Brain microvascular endothelial cell (primary cell): ENCODE measurements around the gene NRXN3.

Experiments used
- DNase-seq: peaks from one replicate; pipeline ENCODE4 v3.0.0-alpha.2; 2020
- H3K27ac ChIP-seq: fragments of 250-450 bp; sonication (Bioruptor Pico); 2 replicates; pipeline ENCODE4 v1.5.1; 2020; ENCODE audit warnings: mild to moderate bottlenecking, moderate library complexity
- H3K27me3 ChIP-seq: fragments of 250-450 bp; sonication (Bioruptor Pico); replicated peaks from 2 replicates; pipeline ENCODE4 v1.5.1; 2020; ENCODE audit warnings: mild to moderate bottlenecking
- H3K36me3 ChIP-seq: fragments of 250-450 bp; sonication (Bioruptor Pico); replicated peaks from 2 replicates; pipeline ENCODE4 v1.5.1; 2020; ENCODE audit warnings: mild to moderate bottlenecking
- H3K4me3 ChIP-seq: 2 replicates; pipeline ENCODE4 v1.5.1; 2011; ENCODE audit warnings: low read depth, mild to moderate bottlenecking, control low read depth, low read length, moderate library complexity
- in situ Hi-C: cut with HindIII; loops from 2 replicates; pipeline ENCODE4 v1.10.0; 2017; ENCODE audit warnings: low sequenced_read_pairs, low pct_ligation_motif_present
- TF ChIP-seq, protein P1 (sequence below): IDR thresholded peaks from 2 replicates; pipeline ENCODE4 v1.5.1; 2011; ENCODE audit warnings: low read depth, mild to moderate bottlenecking, moderate library complexity, low read length, control low read depth, inconsistent platforms; ENCODE audit errors: missing control alignments

NRXN3 gene

DNA sequence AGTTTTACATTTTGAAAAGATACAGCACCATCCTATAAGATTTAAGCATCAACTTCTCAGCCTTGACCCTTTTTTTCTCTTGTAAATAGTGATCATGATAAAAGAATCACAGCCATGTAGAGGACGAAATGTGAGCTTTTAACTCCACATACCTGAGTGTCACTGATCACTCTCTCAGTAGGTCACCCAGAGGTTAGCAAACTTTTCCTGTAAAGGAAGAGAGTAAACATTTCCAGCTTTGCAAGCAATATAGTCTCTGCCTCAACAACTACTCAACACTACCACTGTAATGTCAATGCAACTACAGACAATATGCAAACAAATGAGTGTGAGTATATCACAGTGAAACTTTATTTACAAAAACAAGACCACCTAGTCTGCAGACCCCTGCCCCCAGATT lies 1129.0 kb downstream of the NRXN3 start:
- TF ChIP-seq, protein P1, sequence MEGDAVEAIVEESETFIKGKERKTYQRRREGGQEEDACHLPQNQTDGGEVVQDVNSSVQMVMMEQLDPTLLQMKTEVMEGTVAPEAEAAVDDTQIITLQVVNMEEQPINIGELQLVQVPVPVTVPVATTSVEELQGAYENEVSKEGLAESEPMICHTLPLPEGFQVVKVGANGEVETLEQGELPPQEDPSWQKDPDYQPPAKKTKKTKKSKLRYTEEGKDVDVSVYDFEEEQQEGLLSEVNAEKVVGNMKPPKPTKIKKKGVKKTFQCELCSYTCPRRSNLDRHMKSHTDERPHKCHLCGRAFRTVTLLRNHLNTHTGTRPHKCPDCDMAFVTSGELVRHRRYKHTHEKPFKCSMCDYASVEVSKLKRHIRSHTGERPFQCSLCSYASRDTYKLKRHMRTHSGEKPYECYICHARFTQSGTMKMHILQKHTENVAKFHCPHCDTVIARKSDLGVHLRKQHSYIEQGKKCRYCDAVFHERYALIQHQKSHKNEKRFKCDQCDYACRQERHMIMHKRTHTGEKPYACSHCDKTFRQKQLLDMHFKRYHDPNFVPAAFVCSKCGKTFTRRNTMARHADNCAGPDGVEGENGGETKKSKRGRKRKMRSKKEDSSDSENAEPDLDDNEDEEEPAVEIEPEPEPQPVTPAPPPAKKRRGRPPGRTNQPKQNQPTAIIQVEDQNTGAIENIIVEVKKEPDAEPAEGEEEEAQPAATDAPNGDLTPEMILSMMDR = no peak
- no peaks in the 10 kb centered on the region for H3K27me3 ChIP-seq
- in situ Hi-C loops = no loop called here
- no peak for DNase-seq
- no peaks in the 10 kb centered on the region for H3K36me3 ChIP-seq
- no peak overlapping the region for H3K27ac ChIP-seq
- no peak overlapping the region for H3K4me3 ChIP-seq

DNA sequence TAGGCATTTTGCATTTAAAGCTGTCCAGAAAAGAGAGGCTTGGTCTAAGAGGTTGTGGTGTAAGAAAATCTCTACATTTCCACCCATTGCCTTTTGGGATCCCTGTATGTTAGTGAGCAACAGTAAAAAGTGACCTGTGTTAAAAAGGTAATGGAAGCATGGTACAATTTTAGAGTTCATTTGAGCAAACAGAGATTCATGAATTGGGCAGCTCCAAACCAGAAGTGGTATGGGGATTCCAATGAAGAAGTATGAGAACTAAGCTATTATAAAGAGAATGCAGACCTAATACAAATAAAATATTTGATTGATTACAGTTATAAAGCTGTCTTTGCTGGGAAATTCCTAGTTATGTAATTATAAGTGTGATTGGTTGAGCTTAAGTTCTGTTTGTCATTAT lies 1134.1 kb downstream of the NRXN3 start:
- Histone ChIP-seq H3K4me3 (no peak overlapping the region), H3K36me3 (no peaks in the 10 kb centered on the region), H3K27ac (no peak overlapping the region), H3K27me3 (no peaks in the 10 kb centered on the region)
- in situ Hi-C loops = no loop called here
- TF ChIP-seq, protein P1 = no peak
- DNase-seq = no peak

DNA sequence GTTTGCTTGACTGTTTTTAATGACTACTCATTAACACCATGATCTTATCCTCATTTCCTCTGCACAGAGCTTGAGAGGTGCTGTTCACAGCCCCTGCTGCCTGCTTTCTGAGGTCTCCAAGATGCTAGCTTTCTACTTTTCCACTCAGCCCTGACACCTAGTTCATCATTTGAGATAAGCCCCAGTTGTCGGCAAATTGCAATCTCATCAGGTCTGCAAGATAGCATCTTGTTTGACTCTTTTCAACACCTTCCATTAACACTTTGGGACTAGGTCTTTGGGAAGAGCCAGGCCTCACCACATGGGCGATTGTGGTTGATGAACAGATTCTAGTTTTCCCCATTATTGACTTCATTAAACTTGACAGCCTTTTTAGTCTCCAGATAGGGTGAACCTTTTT lies 1136.4 kb downstream of the NRXN3 start:
- Histone ChIP-seq H3K27ac (no peak overlapping the region), H3K36me3 (no peaks in the 10 kb centered on the region), H3K4me3 (no peak overlapping the region), H3K27me3 (no peaks in the 10 kb centered on the region)
- in situ Hi-C loops = no loop called here
- no peak for DNase-seq
- TF ChIP-seq, protein P1 = no peak

DNA sequence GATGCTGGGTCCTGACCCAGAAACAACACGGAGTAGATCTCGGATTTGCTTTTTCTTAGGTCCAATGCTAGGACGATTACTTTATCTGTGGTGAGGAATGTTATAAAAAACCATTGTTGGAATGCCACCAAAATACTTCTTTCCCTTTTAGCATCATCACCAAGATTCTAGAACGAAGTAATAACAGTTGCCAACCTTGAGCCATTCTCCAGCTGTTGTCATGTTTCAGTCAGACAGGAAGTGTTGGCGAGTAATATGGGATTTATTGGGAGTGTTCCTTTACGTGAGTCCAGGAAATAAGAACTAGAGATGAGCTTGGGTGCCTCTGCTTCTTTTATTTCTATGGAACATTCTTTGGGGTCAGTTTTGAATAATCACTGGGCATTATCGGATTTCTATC lies 1148.2 kb downstream of the NRXN3 start:
- no peak for DNase-seq
- no peaks in the 10 kb centered on the region for H3K36me3 ChIP-seq
- in situ Hi-C loops = no loop called here
- H3K27ac ChIP-seq = no peak overlapping the region
- no peaks in the 10 kb centered on the region for H3K27me3 ChIP-seq
- no peak overlapping the region for H3K4me3 ChIP-seq
- TF ChIP-seq, protein P1 = no peak

DNA sequence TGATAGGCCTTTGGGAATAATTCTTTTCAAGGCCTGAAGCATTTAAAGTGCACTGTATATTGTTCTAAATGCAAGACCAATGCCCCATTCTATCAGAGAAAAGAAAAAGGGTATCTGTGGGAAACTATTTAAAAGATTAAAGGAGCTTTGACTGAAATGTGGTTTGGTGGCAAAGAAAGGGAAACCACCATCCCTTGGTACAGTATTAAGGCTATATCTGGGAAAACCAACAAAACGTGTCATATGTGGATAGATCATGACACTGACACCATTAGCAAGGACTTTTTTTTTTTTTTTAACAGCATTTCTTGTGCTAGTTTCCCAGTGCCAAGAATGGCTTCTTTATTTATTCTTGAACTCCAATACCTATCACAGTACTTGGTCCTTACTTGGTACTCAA lies 1150.4 kb downstream of the NRXN3 start:
- DNase-seq = no peak
- Histone ChIP-seq H3K36me3 (no peaks in the 10 kb centered on the region), H3K4me3 (no peak overlapping the region), H3K27me3 (no peaks in the 10 kb centered on the region), H3K27ac (no peak overlapping the region)
- TF ChIP-seq, protein P1 = no peak
- in situ Hi-C loops = no loop called here

DNA sequence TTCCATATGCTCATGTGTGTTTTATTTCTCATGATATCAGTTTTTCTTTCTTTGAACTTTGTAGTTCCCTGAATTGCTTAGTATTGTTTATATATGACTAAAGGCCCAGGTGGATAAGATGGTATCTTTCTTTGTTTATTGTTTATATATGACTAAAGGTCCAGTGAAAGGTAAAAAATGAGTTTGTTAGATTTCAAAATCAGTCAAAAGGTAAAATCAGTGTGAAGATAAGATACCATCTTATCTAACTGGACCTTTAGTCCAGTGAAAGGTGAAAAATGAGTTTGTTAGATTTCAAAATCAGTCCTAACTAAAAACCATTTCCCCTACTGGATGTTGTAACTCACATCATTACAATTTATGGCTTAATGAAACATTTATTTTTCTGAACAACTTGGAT lies 1150.9 kb downstream of the NRXN3 start:
- TF ChIP-seq, protein P1 = no peak
- in situ Hi-C loops = no loop called here
- Histone ChIP-seq H3K4me3 (no peak overlapping the region), H3K27me3 (no peaks in the 10 kb centered on the region), H3K27ac (no peak overlapping the region), H3K36me3 (no peaks in the 10 kb centered on the region)
- no peak for DNase-seq
